Right lobe of liver (tissue), 4 donors: Measurements from ENCODE around the gene GPS2.

Source experiments
- POLR2A ChIP-seq: fragments of 450-650 bp; IDR thresholded peaks from one replicate; pipeline ENCODE4 v1.6.1; 2017; ENCODE audit warnings: antibody characterized with exemption, mild to moderate bottlenecking
- TF ChIP-seq, protein P1 (sequence below), 4 donors: fragments of 200-600 bp in 3 of 4; fragments of 450-650 bp in 1 of 4; IDR thresholded peaks; one replicate each; pipeline versions ENCODE4 v1.5.1 to v1.8.0; 2016 to 2022; ENCODE audit warnings: antibody characterized with exemption in 4 of 4, mild to moderate bottlenecking in 2 of 4
- donor health status: DM: no; HTN: no; CAD: no.
- donor health status: DM: no; HTN: no; CAD: no.
- donor health status: DM: no; HTN: yes; CAD: no.

DNA sequence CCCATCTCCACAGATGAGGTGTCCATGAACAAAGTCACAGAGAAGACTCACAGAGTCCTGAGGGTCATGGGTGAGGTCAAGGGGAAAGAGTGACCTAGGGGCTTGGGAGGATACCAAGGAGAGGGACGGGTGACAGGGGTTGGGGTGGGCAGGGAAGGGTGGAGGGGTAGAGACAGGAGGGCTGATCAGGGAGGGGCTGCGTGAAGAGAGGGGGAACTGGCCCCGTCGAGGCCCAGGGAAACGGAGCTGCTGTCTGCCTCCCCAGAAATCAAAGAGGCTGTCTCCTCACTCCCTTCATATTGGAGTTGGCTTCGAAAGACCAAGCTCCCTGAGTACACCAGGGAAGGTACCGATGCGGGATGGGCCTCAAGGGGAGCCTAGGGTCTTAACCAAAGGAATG, 40.4 kb upstream of the GPS2 start:
- no peak for TF ChIP-seq POLR2A
- TF ChIP-seq, protein P1, sequence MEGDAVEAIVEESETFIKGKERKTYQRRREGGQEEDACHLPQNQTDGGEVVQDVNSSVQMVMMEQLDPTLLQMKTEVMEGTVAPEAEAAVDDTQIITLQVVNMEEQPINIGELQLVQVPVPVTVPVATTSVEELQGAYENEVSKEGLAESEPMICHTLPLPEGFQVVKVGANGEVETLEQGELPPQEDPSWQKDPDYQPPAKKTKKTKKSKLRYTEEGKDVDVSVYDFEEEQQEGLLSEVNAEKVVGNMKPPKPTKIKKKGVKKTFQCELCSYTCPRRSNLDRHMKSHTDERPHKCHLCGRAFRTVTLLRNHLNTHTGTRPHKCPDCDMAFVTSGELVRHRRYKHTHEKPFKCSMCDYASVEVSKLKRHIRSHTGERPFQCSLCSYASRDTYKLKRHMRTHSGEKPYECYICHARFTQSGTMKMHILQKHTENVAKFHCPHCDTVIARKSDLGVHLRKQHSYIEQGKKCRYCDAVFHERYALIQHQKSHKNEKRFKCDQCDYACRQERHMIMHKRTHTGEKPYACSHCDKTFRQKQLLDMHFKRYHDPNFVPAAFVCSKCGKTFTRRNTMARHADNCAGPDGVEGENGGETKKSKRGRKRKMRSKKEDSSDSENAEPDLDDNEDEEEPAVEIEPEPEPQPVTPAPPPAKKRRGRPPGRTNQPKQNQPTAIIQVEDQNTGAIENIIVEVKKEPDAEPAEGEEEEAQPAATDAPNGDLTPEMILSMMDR (IDR thresholded peaks at IDR 0.05), result no peak
